ENCODE results near the gene EXOC6.
"Not testable (repeated sequence)": the region's sequence is repeated elsewhere in the genome, so short reads cannot be mapped to it uniquely, and the experiment has no call there.

The EXOC6 gene

GRCh38 chr10:92890471-92890870 lies 42.2 kb downstream of the EXOC6 start:
- DNase-seq: no peak

- DNase-seq: no peak
Measured at GRCh38 chr10:92891885-92892690, 43.8 kb downstream of the EXOC6 start.

GRCh38 chr10:92892691-92893054 lies 44.4 kb downstream of the EXOC6 start:
- no peak for DNase-seq

GRCh38 chr10:92894081-92894655 lies 45.8 kb downstream of the EXOC6 start:
- no peak for DNase-seq

GRCh38 chr10:92897916-92898315 lies 49.6 kb downstream of the EXOC6 start:
- DNase-seq: no peak

- no peak for DNase-seq
Measured at GRCh38 chr10:92901819-92902251, 53.5 kb downstream of the EXOC6 start.

- DNase-seq: no peak
Measured at GRCh38 chr10:92903633-92904032, 55.3 kb downstream of the EXOC6 start.

DNA sequence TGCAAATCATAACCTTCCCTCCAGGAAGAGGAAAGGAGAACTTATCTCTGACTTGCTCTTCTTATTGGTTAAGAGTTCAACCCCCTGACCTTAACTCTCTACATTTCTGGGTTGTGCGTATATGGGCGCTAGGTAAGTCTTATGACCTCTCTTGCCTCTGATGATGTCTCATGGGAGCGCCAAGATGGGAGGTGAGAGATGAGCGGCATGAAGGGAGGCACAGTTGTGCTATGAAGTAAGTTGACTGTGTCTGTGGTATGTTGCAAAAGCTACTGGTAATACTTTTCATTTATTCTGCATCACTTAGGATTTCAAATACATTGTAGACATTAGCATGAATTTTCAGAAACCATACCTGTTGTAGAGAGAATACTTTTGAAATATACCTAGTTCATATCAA lies 59.0 kb downstream of the EXOC6 start:
- DNase-seq: no peak

GRCh38 chr10:92912631-92913030 lies 64.3 kb downstream of the EXOC6 start:
- not testable (repeated sequence) for DNase-seq

- DNase-seq: no peak
Measured at GRCh38 chr10:92913973-92914372, 65.7 kb downstream of the EXOC6 start.

GRCh38 chr10:92914478-92915325 lies 66.4 kb downstream of the EXOC6 start:
- peak; percentile 46 for DNase-seq

GRCh38 chr10:92915892-92916291 lies 67.6 kb downstream of the EXOC6 start:
- no peak for DNase-seq

DNA sequence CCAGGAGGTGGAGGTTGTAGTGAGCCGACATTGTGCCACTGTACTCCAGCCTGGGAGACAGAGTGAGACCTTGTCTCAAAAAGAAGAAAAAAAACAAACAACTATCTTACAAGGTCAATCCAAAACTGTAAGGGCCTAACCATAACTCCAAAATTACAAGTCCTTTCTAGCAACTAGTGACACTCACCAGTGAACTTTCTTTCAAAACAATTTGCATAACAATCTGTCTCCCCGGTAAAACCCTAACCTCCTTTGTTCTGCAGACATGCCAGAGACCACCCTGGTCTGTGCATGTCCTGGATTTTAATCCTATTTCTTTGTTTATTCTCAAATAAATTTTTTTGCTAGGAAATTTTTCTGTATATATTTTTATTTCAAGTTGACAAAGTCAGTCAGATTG lies 68.1 kb downstream of the EXOC6 start:
- DNase-seq: no peak

- DNase-seq: no peak
Measured at GRCh38 chr10:92918603-92919002, 70.3 kb downstream of the EXOC6 start.

GRCh38 chr10:92920866-92921265 lies 72.5 kb downstream of the EXOC6 start:
- no peak for DNase-seq

GRCh38 chr10:92923416-92923815 lies 75.1 kb downstream of the EXOC6 start:
- no peak for DNase-seq

DNA sequence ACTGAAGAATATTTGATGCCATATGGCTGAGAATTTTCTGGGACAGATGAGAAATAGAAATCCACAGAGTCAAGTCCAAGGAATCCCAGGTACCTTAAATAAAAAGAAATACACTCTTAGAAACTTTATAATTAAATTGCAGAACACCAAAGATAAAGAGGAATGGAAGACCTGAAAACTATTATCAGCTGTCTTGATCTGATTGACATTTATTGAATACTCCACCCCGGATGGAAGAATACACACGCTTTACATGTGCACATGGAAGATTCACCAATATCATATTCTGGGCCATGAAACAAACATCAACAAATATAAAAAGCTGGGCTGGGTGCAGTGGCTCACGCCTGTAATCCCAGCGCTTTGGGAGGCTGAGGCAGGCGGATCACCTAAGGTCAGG lies 81.6 kb downstream of the EXOC6 start:
- DNase-seq: no peak

GRCh38 chr10:92931597-92931996 lies 83.3 kb downstream of the EXOC6 start:
- DNase-seq: no peak

DNA sequence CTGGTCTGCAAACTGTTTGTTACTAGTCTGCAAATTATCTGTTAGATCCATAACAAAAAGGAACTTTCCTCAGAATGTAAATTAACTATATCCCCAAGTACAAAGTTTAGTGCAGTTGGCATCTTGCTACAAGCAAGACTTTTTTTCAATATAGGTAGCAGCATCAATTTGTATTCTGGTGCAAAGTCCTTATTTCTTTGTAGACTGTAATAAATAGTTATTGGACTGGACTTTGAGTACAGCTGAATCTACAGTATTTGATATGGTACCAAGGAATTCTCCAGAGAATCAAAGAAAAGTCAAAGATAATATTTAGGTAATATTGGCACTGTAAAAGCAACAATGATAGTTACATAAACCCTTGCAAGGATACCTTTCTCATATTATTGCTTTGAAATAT lies 89.6 kb downstream of the EXOC6 start:
- no peak for DNase-seq

DNA sequence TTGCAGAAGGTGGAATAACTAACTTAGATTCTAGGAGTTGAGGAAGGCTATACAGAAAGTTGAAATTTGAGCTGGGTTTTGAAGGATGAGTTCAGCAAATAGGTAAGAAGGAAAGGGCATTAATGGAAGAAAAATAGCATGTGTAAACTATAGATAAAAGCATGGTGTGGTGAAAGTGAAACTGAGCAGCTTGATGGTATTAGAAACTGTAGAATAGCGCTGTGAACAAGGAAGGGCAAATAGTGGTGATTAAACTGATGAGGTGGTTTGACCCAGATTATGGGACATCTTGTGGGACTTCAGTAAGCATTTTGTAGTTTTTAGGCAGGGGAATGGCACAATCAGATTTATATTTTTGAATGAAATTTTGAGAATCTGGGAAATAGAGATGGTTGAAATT lies 90.5 kb downstream of the EXOC6 start:
- no peak for DNase-seq

- no peak for DNase-seq
Measured at GRCh38 chr10:92942226-92942625, 93.9 kb downstream of the EXOC6 start.

DNA sequence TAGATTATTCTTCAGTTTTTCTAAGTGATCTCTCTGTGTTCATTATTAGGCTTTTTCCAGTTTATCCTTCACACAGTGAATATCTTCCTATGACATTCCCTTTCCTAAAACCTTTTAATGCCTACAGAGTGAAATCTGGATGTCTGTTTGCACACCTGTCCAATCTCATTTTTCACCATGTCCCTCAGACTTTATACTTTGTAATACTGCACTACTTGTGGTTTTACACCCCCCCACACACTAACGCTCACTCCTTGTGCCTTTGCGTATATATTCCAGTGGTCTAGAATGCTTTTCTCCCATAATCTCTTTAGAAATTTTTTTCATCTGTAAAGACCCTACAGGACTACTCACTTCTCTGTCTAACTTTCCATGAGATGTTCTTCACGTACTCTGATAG lies 98.2 kb downstream of the EXOC6 start:
- no peak for DNase-seq

DNA sequence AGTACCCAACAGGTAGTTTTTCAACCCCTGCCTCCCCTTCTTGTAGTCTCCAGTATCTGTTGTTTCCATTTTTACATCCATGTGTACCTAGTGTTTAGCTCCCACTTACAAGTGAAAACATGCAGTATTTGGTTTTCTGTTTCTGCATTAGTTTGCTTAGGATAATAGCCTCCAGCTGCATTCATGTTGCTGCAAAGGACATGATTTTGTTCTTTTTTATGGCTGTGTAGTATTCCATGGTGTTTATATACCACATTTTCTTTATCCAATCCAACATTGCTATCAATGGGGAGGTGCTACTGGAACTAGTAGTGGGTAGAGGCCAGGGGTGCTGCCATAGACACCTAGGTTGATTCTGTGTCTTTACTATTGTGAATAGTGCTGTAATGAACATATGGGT lies 104.3 kb downstream of the EXOC6 start:
- not testable (repeated sequence) for DNase-seq
